Measurements from ENCODE around the gene CNNM2.

DNA sequence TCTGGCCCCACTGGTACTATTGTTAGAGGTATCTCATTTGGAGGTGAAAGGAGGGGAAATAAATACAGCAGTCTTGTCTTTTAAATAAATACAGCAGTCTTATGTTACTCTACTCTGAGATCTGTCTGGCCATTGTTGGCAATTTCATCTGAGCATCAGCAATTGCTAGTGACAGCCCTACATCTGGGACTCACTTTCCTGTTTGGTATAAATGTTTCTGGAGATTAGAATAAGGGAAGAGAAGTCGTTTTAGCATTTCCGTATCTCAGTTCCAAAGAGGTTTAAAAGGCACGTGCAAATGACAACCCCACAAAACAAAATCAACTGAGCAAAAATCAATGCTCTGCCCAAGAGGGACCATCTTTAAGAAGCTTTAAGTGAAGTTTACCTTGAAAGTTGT is 18.1 kb upstream of the CNNM2 start:
- TF ChIP-seq, protein P1, sequence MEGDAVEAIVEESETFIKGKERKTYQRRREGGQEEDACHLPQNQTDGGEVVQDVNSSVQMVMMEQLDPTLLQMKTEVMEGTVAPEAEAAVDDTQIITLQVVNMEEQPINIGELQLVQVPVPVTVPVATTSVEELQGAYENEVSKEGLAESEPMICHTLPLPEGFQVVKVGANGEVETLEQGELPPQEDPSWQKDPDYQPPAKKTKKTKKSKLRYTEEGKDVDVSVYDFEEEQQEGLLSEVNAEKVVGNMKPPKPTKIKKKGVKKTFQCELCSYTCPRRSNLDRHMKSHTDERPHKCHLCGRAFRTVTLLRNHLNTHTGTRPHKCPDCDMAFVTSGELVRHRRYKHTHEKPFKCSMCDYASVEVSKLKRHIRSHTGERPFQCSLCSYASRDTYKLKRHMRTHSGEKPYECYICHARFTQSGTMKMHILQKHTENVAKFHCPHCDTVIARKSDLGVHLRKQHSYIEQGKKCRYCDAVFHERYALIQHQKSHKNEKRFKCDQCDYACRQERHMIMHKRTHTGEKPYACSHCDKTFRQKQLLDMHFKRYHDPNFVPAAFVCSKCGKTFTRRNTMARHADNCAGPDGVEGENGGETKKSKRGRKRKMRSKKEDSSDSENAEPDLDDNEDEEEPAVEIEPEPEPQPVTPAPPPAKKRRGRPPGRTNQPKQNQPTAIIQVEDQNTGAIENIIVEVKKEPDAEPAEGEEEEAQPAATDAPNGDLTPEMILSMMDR (IDR thresholded peaks at IDR 0.05), result no peak
- TF ChIP-seq POLR2AphosphoS5 (IDR thresholded peaks at IDR 0.05), result no peak

All from prostate gland (tissue), 2 donors.